ENCODE measurements around the gene NTN5.
A peak's percentile ranks its signal among the peaks of the same experiment; 100 is the strongest.
"Not testable (repeated sequence)": the region's sequence is repeated elsewhere in the genome, so short reads cannot be mapped to it uniquely, and the experiment has no call there.

Gene NTN5

GRCh38 chr19:48668761-48669160, 4.1 kb downstream of the NTN5 start:
- no peak overlapping the region for H3K27ac ChIP-seq (ENCODE audit: low read depth, low read length, severe bottlenecking)
- H3K4me1 ChIP-seq (ENCODE audit: control insufficient read depth, insufficient read depth, low read length, poor library complexity, severe bottlenecking): peaks cover 11% of the 10 kb centered on the region
- 80 to 93% methylated on average over 1 of the region's 2 CpGs for WGBS, 2 experiments (ENCODE audit: insufficient coverage in 2 of 2)
- H3K9me3 ChIP-seq (ENCODE audit: control insufficient read depth, low read length): no peaks in the 10 kb centered on the region
- no peaks in the 10 kb centered on the region for H3K36me3 ChIP-seq (ENCODE audit: control insufficient read depth, insufficient read depth, low read length)
- no peak overlapping the region for H3K4me3 ChIP-seq (ENCODE audit: extremely low read depth, insufficient read depth, low read length, poor library complexity, severe bottlenecking)

- H3K9me3 ChIP-seq (ENCODE audit: control insufficient read depth, low read length): no peaks in the 10 kb centered on the region
- H3K4me3 ChIP-seq (ENCODE audit: extremely low read depth, insufficient read depth, low read length, poor library complexity, severe bottlenecking): no peak overlapping the region
- no peak overlapping the region for H3K27ac ChIP-seq (ENCODE audit: low read depth, low read length, severe bottlenecking)
- 83 to 95% methylated on average over 3 of the region's 3 CpGs for WGBS, 2 experiments (ENCODE audit: insufficient coverage in 2 of 2)
- H3K4me1 ChIP-seq (ENCODE audit: control insufficient read depth, insufficient read depth, low read length, poor library complexity, severe bottlenecking): peaks cover 15% of the 10 kb centered on the region
- H3K36me3 ChIP-seq (ENCODE audit: control insufficient read depth, insufficient read depth, low read length): no peaks in the 10 kb centered on the region
Measured at GRCh38 chr19:48668332-48668731, 4.5 kb downstream of the NTN5 start.

- Histone ChIP-seq H3K4me1 (ENCODE audit: control insufficient read depth, insufficient read depth, low read length, poor library complexity, severe bottlenecking) (peaks cover 17% of the 10 kb centered on the region), H3K36me3 (ENCODE audit: control insufficient read depth, insufficient read depth, low read length) (no peaks in the 10 kb centered on the region), H3K4me3 (ENCODE audit: extremely low read depth, insufficient read depth, low read length, poor library complexity, severe bottlenecking) (no peak overlapping the region), H3K9me3 (ENCODE audit: control insufficient read depth, low read length) (peaks cover 5% of the 10 kb centered on the region), H3K27ac (ENCODE audit: low read depth, low read length, severe bottlenecking) (no peak overlapping the region)
- 93 to 97% methylated on average over 4 to 5 of the region's 6 CpGs for WGBS, 2 experiments (ENCODE audit: insufficient coverage in 2 of 2)
Measured at GRCh38 chr19:48665786-48666185, 7.0 kb downstream of the NTN5 start.

GRCh38 chr19:48664476-48664875, 8.3 kb downstream of the NTN5 start:
- Histone ChIP-seq H3K9me3 (ENCODE audit: control insufficient read depth, low read length) (peaks cover 5% of the 10 kb centered on the region), H3K27ac (ENCODE audit: low read depth, low read length, severe bottlenecking) (no peak overlapping the region), H3K4me1 (ENCODE audit: control insufficient read depth, insufficient read depth, low read length, poor library complexity, severe bottlenecking) (peaks cover 17% of the 10 kb centered on the region), H3K36me3 (ENCODE audit: control insufficient read depth, insufficient read depth, low read length) (no peaks in the 10 kb centered on the region), H3K4me3 (ENCODE audit: extremely low read depth, insufficient read depth, low read length, poor library complexity, severe bottlenecking) (no peak overlapping the region)
- WGBS, 2 experiments (ENCODE audit: insufficient coverage in 2 of 2): 87 to 90% methylated on average over 13 of the region's 14 CpGs

DNA sequence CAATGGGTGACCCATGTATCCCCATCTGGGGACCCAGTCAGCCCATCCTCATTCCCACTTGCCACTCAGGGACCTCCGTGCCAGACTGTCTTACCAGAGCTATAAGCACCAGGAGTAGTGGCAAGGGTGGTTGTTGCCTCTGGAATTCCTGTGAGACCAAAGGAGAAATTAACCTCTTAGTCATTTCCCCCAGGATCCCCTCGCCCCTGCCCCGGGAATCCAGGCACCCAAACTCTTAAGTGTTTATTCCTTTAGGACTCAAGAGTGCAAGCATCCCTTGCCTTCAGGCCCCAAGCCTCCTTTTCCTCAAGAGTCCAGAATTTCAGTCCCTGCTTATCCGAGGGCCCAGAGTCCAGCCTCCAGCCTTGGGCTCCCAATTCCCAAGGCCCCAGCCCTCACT, 9.2 kb downstream of the NTN5 start:
- Histone ChIP-seq H3K27ac (ENCODE audit: low read depth, low read length, severe bottlenecking) (peak overlapping the region; percentile 6), H3K9me3 (ENCODE audit: control insufficient read depth, low read length) (peaks cover 5% of the 10 kb centered on the region), H3K4me3 (ENCODE audit: extremely low read depth, insufficient read depth, low read length, poor library complexity, severe bottlenecking) (no peak overlapping the region), H3K4me1 (ENCODE audit: control insufficient read depth, insufficient read depth, low read length, poor library complexity, severe bottlenecking) (peaks cover 17% of the 10 kb centered on the region), H3K36me3 (ENCODE audit: control insufficient read depth, insufficient read depth, low read length) (no peaks in the 10 kb centered on the region)
- 84 to 89% methylated on average over 3 to 4 of the region's 4 CpGs for WGBS, 2 experiments (ENCODE audit: insufficient coverage in 2 of 2)

DNA sequence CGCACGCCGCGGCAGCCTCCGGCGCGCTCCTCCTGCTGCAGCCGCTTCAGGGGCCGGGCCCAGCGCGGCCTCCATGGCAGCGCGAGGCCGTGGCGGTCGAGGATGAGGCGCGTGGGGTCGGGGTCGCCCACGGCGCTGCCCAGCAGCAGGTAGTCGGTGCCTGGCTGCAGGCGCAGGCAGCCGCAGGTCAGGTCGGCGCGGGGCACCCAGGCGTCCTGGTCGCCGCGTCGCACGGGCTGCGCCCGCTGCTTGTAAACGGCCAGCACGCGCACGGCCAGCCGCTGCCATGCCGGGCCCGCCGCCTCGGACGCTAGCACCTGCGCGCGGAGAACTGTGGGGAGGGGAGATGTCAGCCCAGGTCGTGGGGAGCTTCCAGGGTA, 11.1 kb downstream of the NTN5 start:
- 96 to 97% methylated on average over 43 to 50 of the region's 50 CpGs for WGBS, 2 experiments (ENCODE audit: insufficient coverage in 2 of 2)
- no peaks in the 10 kb centered on the region for H3K36me3 ChIP-seq (ENCODE audit: control insufficient read depth, insufficient read depth, low read length)
- H3K27ac ChIP-seq (ENCODE audit: low read depth, low read length, severe bottlenecking): no peak overlapping the region
- peaks cover 5% of the 10 kb centered on the region for H3K9me3 ChIP-seq (ENCODE audit: control insufficient read depth, low read length)
- H3K4me1 ChIP-seq (ENCODE audit: control insufficient read depth, insufficient read depth, low read length, poor library complexity, severe bottlenecking): peaks cover 14% of the 10 kb centered on the region
- H3K4me3 ChIP-seq (ENCODE audit: extremely low read depth, insufficient read depth, low read length, poor library complexity, severe bottlenecking): no peak overlapping the region

DNA sequence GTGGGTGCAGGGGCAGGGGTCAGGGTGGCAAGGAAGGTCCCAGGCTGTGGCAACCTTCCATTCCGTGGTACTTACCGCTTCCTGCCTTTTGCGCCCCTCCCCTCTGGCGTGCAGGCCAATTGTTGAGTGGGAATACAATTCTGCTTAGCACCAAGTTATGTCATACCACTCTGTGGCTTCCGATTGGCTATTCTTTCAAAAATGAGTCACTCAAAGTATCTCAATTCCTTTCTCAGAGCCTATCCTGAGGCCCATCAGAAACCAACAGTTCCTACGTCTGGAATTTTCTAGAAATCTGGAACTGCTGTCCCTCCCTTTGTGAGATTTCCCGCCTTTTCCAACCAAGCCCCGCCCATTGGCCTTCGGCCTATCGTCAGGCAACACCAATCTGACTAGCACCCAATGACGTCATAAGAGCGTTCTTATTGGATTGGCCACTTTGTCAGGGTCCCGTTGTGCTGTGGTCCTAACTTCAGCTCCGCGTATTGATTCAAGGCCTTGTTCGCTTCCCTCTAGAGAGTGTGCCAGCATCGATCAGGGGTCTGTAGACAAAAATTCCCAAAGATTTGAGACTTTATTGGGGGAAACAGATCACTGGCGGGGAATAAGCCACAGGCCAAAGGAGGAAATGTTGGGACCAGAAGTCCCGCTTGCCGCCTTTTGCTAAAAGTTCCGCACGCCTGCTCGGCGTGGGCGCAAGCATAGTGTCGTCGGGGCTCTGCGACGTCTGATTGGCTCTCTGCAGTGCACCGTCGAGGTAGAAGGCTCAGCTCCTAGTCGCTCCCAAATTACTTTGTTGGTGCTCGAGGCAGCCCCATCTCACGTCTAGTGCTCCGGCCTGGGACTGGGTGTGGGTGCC, 11.7 kb downstream of the NTN5 start:
- no peak overlapping the region for H3K27ac ChIP-seq (ENCODE audit: low read depth, low read length, severe bottlenecking)
- H3K4me3 ChIP-seq (ENCODE audit: extremely low read depth, insufficient read depth, low read length, poor library complexity, severe bottlenecking): no peak overlapping the region
- no peaks in the 10 kb centered on the region for H3K36me3 ChIP-seq (ENCODE audit: control insufficient read depth, insufficient read depth, low read length)
- peaks cover 13% of the 10 kb centered on the region for H3K4me1 ChIP-seq (ENCODE audit: control insufficient read depth, insufficient read depth, low read length, poor library complexity, severe bottlenecking)
- H3K9me3 ChIP-seq (ENCODE audit: control insufficient read depth, low read length): peaks cover 5% of the 10 kb centered on the region
- 94% methylated on average over 34 to 35 of the region's 35 CpGs for WGBS, 2 experiments (ENCODE audit: insufficient coverage in 2 of 2)

- H3K36me3 ChIP-seq (ENCODE audit: control insufficient read depth, insufficient read depth, low read length): no peaks in the 10 kb centered on the region
- WGBS, 2 experiments (ENCODE audit: insufficient coverage in 2 of 2): 76 to 92% methylated on average over 5 of the region's 5 CpGs
- H3K4me1 ChIP-seq (ENCODE audit: control insufficient read depth, insufficient read depth, low read length, poor library complexity, severe bottlenecking): peaks cover 13% of the 10 kb centered on the region
- no peak overlapping the region for H3K4me3 ChIP-seq (ENCODE audit: extremely low read depth, insufficient read depth, low read length, poor library complexity, severe bottlenecking)
- H3K9me3 ChIP-seq (ENCODE audit: control insufficient read depth, low read length): peaks cover 5% of the 10 kb centered on the region
- H3K27ac ChIP-seq (ENCODE audit: low read depth, low read length, severe bottlenecking): no peak overlapping the region
Measured at GRCh38 chr19:48659768-48660167, 13.0 kb downstream of the NTN5 start.

DNA sequence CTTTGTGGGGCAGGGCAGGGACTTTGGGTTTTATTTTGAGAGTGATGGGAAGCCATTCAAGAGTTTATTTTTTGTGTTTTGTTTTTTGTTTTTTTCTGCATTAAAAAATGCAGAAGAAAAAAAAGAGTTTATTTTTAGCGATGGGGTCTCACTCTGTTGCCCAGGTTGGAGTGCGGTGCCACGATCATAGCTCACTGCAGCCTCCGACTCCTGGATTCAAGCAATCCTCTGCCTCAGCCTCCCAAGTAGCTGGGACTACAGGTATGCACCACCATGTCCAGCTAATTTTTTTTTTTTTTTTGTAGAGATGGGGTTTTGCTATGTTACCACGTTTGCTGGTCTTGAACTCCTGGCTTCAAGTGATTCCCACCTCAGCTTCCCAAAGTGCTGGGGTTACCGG, 14.3 kb downstream of the NTN5 start:
- H3K9me3 ChIP-seq (ENCODE audit: control insufficient read depth, low read length): peaks cover 5% of the 10 kb centered on the region
- H3K4me1 ChIP-seq (ENCODE audit: control insufficient read depth, insufficient read depth, low read length, poor library complexity, severe bottlenecking): peaks cover 3% of the 10 kb centered on the region
- no peak overlapping the region for H3K4me3 ChIP-seq (ENCODE audit: extremely low read depth, insufficient read depth, low read length, poor library complexity, severe bottlenecking)
- H3K27ac ChIP-seq (ENCODE audit: low read depth, low read length, severe bottlenecking): no peak overlapping the region
- no peaks in the 10 kb centered on the region for H3K36me3 ChIP-seq (ENCODE audit: control insufficient read depth, insufficient read depth, low read length)
- WGBS, 2 experiments (ENCODE audit: insufficient coverage in 2 of 2): 86 to 93% methylated on average over 5 of the region's 6 CpGs

- H3K27ac ChIP-seq (ENCODE audit: low read depth, low read length, severe bottlenecking); H3K9me3 ChIP-seq (ENCODE audit: control insufficient read depth, low read length); H3K36me3 ChIP-seq (ENCODE audit: control insufficient read depth, insufficient read depth, low read length); H3K4me1 ChIP-seq (ENCODE audit: control insufficient read depth, insufficient read depth, low read length, poor library complexity, severe bottlenecking); H3K4me3 ChIP-seq (ENCODE audit: extremely low read depth, insufficient read depth, low read length, poor library complexity, severe bottlenecking): not testable (repeated sequence)
- WGBS, 2 experiments (ENCODE audit: insufficient coverage in 2 of 2): 82% methylated on average over 3 of the region's 5 CpGs; no CpG with 5 or more reads in 1 of the 2 experiments
Measured at GRCh38 chr19:48657828-48658227, 15.0 kb downstream of the NTN5 start.

DNA sequence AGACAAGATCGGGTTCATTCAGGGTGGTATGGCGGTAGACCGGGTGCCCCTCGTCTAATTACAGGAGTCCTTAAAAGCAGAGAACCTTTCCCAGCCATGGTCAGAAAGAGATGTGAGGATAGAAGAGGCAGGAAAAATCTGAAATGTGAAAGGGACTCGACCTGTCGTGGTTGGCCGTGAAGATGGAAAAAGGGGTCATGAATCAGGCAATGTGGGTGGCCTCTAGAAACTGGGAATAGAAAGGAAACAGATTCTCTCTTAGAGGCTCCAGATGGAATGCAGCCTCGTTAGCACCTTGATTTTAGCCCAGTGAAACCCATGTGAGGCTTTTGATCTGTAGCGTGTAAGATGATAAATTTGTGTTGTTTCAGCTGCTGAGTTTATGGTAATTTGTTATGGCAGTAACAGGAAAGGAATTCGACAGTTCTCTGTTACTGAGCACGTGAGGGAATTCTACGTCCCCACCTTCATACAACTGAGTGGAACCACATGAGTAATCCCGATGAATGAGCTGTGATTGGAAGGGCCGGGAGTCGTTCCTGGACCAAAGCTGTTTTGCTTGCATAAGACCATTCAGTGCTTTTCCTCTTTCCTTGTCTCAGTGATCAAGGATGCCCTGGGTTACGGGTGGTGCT, 15.9 kb downstream of the NTN5 start:
- Histone ChIP-seq H3K9me3 (ENCODE audit: control insufficient read depth, low read length) (peaks cover 5% of the 10 kb centered on the region), H3K36me3 (ENCODE audit: control insufficient read depth, insufficient read depth, low read length) (no peaks in the 10 kb centered on the region), H3K4me1 (ENCODE audit: control insufficient read depth, insufficient read depth, low read length, poor library complexity, severe bottlenecking) (no peaks in the 10 kb centered on the region), H3K27ac (ENCODE audit: low read depth, low read length, severe bottlenecking) (no peak overlapping the region), H3K4me3 (ENCODE audit: extremely low read depth, insufficient read depth, low read length, poor library complexity, severe bottlenecking) (no peak overlapping the region)
- 44 to 46% methylated on average over 11 to 14 of the region's 16 CpGs for WGBS, 2 experiments (ENCODE audit: insufficient coverage in 2 of 2)
